Astrocyte (in vitro differentiated cells and primary cell): ENCODE data around the gene GMDS.

Source experiments
- EZH2 ChIP-seq: IDR thresholded peaks from 2 replicates; pipeline ENCODE4 v1.6.1; 2012; ENCODE audit warnings: mild to moderate bottlenecking, low read length, inconsistent platforms; ENCODE audit not compliant: insufficient read depth
- TF ChIP-seq, protein P1 (sequence below): IDR thresholded peaks from 2 replicates; pipeline ENCODE4 v1.5.1; 2011; ENCODE audit warnings: low read depth, mild to moderate bottlenecking, inconsistent platforms, low read length, moderate library complexity; ENCODE audit not compliant: insufficient read depth

DNA sequence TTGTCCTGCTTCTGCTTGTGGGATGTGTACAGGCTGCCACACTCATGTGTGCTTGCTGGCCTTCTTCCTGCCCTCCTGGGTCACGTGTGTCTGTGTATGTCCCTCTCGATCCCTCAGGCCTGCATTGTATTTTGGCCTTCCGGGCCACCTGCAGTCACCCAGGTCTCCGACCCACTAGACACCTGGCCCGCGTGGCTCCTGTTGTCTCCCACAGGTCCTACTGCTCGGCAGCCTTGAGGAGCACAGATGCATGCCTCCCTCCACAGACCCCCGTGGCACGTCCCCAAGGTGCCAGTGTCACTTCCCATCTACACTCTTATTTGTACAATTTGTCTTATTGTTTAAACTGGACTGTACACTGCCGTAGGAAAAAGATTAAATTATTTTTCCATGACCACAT lies 592.6 kb downstream of the GMDS start:
- TF ChIP-seq EZH2 = no peak
- TF ChIP-seq, protein P1, sequence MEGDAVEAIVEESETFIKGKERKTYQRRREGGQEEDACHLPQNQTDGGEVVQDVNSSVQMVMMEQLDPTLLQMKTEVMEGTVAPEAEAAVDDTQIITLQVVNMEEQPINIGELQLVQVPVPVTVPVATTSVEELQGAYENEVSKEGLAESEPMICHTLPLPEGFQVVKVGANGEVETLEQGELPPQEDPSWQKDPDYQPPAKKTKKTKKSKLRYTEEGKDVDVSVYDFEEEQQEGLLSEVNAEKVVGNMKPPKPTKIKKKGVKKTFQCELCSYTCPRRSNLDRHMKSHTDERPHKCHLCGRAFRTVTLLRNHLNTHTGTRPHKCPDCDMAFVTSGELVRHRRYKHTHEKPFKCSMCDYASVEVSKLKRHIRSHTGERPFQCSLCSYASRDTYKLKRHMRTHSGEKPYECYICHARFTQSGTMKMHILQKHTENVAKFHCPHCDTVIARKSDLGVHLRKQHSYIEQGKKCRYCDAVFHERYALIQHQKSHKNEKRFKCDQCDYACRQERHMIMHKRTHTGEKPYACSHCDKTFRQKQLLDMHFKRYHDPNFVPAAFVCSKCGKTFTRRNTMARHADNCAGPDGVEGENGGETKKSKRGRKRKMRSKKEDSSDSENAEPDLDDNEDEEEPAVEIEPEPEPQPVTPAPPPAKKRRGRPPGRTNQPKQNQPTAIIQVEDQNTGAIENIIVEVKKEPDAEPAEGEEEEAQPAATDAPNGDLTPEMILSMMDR = no peak
